Activated T-cell treated with anti-CD3 and anti-CD28 coated beads, Interleukin-2, amount 50 U/mL, for 24 hours (primary cell): ENCODE results near the gene PLSCR4.

Experiments used
- DNase-seq: peaks from one replicate; pipeline ENCODE4 v3.0.0-alpha.2; 2020
- H3K27ac Mint-ChIP-seq: 2 replicates; pipeline ENCODE4 v1.8.0; 2020; ENCODE audit warnings: mild to moderate bottlenecking, mixed read lengths
- H3K27me3 Mint-ChIP-seq: 2 replicates; pipeline ENCODE4 v1.8.0; 2020; ENCODE audit warnings: mixed read lengths
- H3K36me3 Mint-ChIP-seq: 2 replicates; pipeline ENCODE4 v1.8.0; 2020; ENCODE audit warnings: low read depth, mixed read lengths
- H3K4me1 Mint-ChIP-seq: 2 replicates; pipeline ENCODE4 v1.8.0; 2020; ENCODE audit warnings: low read depth, mixed read lengths
- H3K4me3 Mint-ChIP-seq: 2 replicates; pipeline ENCODE4 v1.8.0; 2020; ENCODE audit warnings: mild to moderate bottlenecking, moderate library complexity, mixed read lengths
- H3K9me3 Mint-ChIP-seq: 2 replicates; pipeline ENCODE4 v1.8.0; 2020; ENCODE audit warnings: mixed read lengths

The PLSCR4 gene

DNA sequence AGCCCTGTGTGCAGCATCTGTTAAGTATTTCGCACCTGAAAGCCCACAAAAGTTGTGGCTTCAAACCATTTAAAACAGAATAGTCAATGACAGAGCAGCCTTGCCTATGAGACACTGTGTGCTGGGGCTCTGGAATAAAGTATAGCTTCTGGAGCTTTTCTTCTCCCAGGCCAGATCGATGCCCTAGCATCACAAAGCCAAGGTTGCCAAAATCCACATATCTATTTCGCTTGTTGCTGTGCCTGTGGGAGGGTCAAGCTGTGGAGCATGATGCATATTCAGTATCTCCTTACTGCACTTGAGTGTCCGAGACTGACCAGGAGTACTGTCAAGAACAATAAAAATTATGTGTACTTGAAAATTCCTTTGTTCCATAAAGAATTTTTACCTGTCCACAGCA is 97.5 kb downstream of the PLSCR4 start:
- H3K36me3 Mint-ChIP-seq, result no peaks in the 10 kb centered on the region
- H3K27me3 Mint-ChIP-seq, result peaks cover 12% of the 10 kb centered on the region
- no peak overlapping the region for H3K27ac Mint-ChIP-seq
- no peaks in the 10 kb centered on the region for H3K4me1 Mint-ChIP-seq
- no peaks in the 10 kb centered on the region for H3K9me3 Mint-ChIP-seq
- DNase-seq, result no peak
- H3K4me3 Mint-ChIP-seq, result no peak overlapping the region

DNA sequence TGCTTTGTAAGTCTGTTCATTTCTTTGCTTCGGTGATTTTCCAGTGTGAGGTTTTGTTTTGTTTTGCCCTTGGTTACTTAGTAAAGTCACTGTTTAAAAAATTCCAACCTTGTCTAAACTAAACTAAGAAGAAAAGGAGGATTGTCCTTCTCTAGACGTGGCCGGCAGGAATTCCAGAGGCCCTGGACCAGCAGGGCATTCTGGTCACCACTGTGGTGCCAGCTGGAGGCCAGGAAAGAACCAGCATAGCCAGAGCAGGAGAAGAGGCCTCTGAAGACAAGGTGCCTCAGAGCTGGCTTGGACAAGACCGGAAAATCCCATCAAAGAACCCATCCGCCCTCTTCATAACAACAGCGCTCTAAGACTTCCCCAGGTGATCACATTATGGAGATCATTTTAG is 98.1 kb downstream of the PLSCR4 start:
- Mint-ChIP-seq H3K27me3 (peaks cover 10% of the 10 kb centered on the region), H3K4me1 (no peaks in the 10 kb centered on the region), H3K9me3 (no peaks in the 10 kb centered on the region)

DNA sequence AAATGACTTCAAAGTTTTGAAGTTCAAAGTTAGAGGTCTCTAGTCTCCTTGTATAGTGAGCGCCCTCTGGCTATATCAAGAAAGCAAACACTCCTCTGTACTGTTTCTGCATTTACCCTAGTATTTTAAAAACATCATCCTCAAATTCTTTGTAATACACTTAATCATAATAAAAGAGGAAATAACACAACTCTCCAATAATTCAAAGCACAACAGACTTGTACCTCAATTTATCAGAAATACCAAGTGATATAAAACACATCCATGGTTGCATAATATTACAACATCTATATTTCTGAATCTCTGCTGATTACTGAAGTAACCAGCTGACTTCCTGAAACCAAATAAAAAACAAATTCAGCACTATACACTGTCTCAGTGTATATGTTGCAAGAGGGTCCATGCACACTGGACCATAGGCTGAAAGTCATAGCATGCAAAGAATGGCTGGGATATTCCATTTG is 102.4 kb downstream of the PLSCR4 start:
- Mint-ChIP-seq H3K36me3 (no peaks in the 10 kb centered on the region), H3K27me3 (peaks cover 6% of the 10 kb centered on the region), H3K4me1 (no peaks in the 10 kb centered on the region), H3K4me3 (no peak overlapping the region), H3K27ac (no peak overlapping the region), H3K9me3 (no peaks in the 10 kb centered on the region)
- no peak for DNase-seq

More for the DNA sequence above, 98.1 kb downstream of the PLSCR4 start:
- no peak overlapping the region for H3K4me3 Mint-ChIP-seq
- H3K27ac Mint-ChIP-seq, result no peak overlapping the region
- no peak for DNase-seq
- H3K36me3 Mint-ChIP-seq, result no peaks in the 10 kb centered on the region

DNA sequence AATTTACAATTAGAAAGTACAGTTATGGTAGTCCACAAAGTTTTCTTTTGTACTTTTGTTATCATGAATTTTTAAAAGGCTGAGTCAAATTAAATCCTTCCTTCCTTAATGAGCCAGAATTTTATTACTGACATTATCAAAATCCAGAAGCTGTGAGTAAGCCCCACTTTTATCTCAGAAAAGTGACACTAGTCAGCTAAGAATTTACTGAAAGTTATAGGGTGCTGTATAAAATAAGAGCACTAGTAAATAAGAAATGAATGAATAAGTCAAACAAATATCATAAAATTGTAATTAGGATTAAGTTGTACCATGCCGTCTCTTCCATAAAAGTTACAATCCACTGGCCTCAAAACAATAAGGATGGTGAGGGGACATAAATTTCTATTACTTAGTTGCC is 105.3 kb downstream of the PLSCR4 start:
- Mint-ChIP-seq H3K36me3 (no peaks in the 10 kb centered on the region), H3K27me3 (peaks cover 3% of the 10 kb centered on the region), H3K4me1 (no peaks in the 10 kb centered on the region), H3K9me3 (no peaks in the 10 kb centered on the region), H3K4me3 (no peak overlapping the region), H3K27ac (no peak overlapping the region)
- no peak for DNase-seq

DNA sequence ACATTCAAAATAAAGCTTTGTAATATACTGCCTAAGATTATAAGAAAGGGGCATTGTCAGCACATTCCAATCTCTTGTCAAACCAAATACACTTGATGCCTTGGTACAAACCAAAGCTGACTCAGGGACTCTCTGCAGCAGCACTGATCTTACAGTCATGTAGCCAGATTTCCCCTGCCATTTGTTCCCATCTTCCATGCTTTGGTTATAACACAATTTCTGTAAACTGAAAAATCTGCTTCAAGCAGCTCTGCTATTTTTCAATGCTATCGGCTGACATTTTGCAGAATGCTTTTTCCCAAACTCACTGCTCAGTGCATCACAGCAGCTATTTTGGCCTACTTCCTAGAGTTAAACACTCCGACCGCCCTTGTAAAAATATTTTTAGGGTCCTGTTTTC is 108.1 kb downstream of the PLSCR4 start:
- no peak for DNase-seq
- Mint-ChIP-seq H3K4me1 (no peaks in the 10 kb centered on the region), H3K9me3 (no peaks in the 10 kb centered on the region), H3K36me3 (no peaks in the 10 kb centered on the region), H3K27me3 (no peaks in the 10 kb centered on the region), H3K4me3 (no peak overlapping the region), H3K27ac (no peak overlapping the region)
